Activated CD4-positive, alpha-beta T cell treated with anti-CD3 and anti-CD28 coated beads for 24 hours (primary cell): ENCODE results near the gene DCC.

Experiments used
- DNase-seq, 2 donors: peaks; one replicate each; pipeline ENCODE4 v3.0.0-alpha.2; 2020; ENCODE audit warnings: low read depth in 2 of 2

DCC gene

DNA sequence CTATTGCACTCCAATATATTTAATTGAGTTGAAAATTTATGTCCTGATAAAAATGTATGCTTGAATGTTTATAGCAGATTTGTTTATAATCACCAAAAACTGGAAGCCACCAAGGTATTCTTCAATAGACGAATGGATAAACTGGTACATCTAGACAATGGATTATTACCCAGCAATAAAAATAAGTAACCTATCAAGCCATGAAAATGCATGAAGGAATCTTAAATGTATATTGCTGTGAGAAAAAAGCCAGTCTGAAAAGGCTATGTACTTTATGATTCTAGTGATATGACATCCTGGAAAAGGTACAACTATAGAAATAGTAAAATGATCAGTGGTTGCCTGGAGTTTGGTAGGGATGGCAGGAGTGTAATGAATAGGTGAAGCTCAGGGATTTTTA, 580.7 kb downstream of the DCC start:
- DNase-seq = no peak

DNA sequence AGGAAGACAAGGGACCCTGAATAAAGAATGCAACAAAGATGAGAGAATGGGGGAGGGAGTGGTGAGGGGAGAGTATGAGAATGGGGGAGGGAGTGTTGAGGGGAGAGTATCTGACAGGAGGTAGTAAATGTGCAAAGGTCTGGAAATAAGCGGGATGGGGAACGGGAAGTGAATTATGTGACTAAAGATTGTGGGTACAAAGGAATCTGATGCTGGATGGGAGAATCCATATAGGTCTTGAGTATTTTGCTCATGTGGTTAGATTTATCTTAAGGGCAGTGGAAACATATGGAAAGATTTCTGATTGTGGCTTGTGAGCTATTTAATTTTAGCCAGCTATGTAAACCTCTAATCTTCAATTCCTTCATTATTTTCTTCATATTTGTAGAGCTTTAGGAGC, 593.4 kb downstream of the DCC start:
- no peak for DNase-seq

DNA sequence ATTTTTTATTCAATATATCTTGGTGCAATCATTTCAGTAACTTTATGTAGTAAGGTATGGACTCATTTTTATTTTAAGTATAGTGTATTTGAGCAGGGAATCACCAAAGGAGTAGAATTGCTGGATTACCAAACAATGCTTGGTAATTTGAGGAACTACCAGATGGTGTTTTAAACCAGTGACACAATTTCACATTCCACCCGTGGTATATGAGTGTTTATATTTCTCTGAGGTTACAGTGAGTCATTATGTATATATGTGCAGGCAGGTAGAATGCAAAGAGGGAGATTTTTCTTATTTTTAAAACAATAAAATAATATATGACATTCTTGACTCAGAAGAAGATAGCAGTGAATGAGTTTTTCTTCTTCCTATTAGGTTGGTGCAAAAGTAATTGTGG, 596.9 kb downstream of the DCC start:
- DNase-seq = no peak

DNA sequence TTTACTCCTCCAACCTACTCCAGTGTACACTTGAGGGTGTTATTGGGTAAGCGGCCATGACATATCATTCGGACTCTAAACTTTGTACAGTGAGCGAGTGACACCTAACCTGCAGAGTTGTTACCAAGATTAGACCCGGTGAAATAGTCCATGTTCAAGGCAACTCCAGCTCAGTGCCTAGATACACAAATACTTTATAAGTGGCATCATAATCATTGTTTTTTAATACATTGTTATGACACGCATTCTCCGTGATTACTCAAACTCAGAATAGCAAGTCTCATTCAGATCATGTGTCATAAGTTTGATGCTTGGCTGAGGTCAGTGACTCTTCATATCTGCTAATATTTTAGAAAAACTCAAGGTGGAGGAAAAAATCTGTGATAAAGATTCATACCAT, 597.8 kb downstream of the DCC start:
- DNase-seq = no peak

DNA sequence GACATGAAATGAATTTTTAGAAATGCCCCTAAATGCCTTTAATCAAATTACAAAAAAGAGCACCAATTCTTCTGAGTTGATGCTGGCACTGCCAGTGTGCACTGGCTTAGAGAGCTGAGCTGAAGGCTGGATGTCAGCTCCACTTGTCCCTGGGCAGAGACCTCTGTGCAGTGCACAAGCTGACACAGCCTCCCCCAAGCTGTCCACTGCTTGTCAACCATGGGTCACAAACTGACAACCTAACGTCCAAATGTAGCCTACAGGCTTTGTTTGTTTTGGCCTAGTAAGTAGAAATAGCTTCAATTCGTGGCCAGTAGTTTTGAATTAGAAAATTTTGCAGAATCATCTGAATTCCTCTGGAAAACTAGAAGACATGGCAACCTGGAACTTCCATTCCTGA, 605.6 kb downstream of the DCC start:
- DNase-seq = no peak

DNA sequence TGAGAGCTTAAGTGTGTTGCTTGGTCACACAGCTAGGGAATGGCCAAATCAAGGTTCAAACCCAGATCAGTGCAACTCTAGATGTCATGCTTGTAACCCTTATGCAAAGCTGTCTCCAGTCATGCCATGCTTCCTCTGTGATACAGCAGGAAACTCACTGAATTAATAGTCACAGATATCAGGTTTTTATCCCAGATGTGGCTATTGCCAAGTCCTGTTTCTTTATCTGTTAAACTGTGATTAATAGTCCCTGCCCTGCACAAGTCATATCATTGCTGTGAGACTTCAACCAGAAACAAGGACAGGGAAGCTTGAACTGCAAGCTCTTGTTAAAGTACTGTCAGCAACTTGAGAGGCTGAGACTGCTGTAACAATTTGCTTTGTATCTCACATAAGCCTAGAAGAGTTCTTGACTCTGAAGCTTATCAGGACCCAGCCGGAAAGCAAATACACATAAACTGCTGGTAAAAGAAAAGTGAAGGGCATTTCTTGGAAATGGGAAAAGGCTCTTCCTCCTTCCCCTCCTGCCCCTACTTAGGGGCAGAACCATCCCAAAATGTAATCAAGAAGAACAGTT, 609.0 kb downstream of the DCC start:
- DNase-seq = no peak

DNA sequence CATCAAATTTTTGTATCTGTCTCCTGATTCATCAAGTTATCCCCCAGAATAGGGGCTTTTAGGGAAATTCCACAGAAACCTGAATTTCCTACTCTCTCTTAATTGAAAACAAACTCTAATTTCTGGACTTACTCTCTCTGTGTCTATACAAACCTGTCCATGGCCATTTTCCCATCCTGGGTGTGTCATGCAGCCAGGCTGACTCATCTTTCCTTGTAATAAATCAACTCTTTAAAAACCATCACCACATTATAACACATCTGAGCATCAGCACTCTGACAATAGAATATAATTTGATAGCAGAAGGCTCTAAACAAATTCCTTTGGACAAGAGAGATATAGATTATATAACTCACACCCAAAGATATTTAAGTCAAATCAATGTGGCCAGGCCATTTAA, 610.2 kb downstream of the DCC start:
- no peak for DNase-seq

DNA sequence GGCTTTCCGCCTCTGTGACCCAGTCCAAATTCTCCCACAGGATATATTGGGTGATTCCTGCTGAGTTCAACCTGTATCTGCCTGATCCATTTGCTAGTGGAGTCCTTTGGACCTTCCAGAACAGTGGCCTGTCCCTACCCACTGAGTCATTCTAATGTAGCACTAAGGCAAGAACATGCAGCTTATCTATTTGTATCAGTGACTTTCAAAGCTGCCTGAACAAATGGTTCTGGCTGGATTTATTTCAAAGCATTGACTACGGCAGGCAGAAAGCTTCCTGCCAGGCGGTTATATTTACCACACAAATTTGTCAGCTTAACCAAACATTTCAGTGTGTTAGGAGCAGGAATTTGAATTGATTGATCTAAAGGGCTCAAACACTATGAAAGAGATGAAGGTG, 613.4 kb downstream of the DCC start:
- no peak for DNase-seq

DNA sequence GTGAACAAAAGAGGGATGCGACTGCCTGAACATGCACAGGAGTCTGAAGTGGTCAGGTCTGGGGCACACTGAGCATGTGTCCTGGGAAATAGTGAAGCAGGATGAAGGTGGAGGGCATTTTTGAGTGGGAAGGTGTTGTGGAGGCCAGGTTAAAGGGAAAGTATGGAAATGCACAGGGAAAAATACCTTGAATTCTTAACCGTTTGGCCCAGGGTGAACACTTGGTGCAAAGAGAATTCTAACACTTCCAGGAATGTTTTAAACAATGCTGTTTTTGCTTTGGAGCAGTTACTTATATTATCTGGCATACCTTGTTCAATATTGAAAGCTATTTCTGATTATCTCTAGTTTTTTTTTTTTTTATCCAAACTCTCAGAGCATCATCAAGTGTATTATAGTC, 623.5 kb downstream of the DCC start:
- no peak for DNase-seq

DNA sequence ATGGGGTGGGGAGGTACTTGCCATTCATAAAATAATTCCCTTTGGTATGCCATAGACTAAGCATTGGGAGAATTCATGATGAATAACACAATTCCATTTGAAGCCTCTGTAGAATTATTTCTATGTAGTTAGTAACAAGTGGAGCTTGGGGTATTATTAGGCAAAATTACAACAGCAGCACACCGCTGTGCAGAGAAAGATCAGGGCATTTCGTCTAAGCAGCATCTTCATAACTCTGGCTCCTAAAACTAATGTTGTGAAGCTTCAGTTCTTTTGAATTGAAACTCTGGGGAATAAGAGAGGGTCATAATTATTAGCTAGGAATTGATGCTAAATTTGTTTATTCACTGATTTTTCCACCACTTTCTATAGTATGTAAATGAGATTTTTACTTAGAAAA, 630.7 kb downstream of the DCC start:
- DNase-seq = no peak

DNA sequence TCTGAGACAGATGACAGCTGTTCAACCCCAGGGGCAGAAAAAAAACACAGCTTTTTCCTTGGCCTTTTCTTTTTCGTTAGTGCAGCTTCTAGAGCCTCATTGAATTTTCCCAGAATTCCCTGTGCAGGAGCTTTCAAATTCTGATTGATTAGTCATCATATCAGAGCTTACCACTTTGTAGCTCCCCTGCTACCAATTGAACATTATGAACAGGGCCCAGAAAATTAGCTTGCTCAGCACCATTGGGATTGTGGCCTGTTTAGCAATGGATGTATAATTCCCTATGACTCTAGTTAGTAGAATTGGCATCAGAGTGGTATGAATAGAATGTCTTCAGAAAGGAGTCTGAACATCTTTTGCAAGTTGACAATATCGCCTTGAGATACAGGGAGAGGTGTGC, 631.1 kb downstream of the DCC start:
- DNase-seq = no peak

DNA sequence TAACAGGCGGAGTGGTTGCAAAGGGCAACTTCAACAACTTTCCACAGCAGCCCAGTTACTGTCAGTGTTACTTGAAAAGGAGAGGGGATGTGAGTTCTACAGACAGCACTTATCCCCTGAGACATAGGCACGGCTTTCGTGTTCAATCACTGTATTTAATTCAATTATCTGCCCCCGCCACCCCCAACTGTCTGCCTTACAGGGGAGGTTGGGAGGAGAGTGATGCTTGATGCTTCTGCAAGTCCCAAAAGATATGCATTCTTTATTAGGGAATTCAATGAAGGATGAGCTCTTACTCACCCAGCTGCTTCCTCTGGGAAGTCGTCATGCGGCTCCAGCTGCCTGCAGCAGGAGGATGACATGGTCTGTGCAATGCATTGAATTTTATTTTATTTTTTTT, 639.9 kb downstream of the DCC start:
- DNase-seq = no peak

DNA sequence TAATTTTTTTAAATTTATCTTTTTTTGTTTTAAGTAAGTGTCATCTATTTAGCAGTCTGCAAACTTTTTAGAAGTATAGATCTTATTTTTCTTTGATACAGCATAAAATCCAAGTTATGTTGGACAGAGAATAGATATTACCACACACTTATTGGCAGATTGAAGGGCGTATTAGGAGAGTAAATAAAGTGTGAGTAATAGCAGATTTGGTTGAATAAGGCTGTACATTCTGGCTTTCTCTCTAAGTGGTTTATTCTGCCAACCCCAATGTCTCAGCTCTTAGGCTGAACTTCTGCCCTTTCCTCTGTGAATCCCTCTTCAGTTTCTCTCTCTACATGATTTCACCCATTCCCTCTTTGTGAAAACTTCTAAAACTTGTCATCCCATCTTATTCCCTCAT, 651.2 kb downstream of the DCC start:
- DNase-seq = no peak

DNA sequence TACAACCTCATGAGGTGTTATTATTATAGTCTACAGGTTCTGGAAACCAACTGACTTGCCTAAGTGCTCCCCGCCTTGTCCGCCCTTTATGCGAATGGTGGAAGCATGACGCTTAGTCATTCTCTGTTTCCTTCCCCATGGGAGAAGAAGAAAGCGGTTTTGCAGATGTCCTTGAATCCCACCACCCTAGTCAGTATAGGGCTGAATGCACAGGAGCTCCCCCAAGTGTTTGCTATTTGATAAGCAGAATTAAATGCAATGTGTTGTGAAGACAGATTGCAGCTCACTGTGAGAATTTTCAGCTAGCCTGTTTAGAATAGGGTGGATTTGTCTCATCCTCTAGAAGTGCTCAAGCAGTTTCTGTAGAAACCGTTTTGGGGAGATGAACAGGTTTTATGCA, 652.0 kb downstream of the DCC start:
- DNase-seq = no peak

DNA sequence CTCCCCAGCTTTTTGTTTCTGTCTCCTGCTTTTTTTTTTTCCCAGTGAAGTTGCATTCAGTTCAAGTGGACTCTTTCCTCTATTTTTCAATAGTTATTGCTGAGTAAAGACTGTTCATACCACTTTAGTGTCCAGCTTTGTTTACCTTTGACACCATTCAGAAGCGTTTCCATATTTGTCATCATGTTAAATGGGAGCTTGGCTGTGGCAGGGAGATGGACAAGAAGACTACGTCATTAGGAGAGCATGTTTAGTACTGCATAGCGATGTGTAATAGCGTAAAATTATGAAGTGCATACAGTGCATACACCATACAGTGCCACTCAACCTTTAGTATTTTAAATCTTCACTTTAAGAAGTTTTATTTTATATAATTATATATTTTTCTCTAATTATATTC, 655.9 kb downstream of the DCC start:
- no peak for DNase-seq

DNA sequence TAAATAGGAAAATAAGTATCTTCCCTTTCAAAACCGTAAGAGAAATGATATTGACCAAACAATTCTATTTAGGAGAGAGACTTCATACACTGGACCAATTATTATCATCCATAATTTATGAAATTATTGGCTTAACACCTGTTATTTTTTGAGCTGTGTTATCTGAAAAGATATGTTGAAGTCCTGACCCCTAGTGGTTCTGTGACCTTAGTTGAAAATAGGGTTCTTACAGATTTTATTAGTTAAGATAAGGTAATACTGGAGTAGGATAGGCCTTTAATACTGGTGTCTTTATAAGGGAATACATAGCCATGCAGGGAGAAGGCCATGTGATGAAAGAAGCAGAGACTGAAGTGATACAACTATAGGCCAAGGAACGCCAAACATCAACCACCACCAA, 659.6 kb downstream of the DCC start:
- no peak for DNase-seq

DNA sequence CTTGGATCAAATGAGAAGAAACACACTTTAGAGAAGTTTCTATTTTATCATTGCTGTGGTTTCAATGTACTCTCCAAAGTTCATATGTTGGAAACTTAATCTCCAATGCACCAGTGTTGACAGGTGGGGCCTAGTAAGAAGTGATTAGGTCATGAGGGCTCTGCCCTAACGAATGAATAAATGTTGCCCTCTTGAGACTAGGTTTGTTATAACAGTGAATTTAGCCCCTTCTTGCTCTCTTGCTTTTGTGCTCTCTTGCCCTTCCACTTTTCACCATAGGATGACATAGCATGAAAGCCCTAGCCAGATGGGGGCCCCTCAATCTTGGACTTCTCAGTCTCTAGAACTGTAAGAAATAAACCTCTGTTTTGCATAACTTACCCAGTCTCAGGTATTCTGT, 664.8 kb downstream of the DCC start:
- no peak for DNase-seq

DNA sequence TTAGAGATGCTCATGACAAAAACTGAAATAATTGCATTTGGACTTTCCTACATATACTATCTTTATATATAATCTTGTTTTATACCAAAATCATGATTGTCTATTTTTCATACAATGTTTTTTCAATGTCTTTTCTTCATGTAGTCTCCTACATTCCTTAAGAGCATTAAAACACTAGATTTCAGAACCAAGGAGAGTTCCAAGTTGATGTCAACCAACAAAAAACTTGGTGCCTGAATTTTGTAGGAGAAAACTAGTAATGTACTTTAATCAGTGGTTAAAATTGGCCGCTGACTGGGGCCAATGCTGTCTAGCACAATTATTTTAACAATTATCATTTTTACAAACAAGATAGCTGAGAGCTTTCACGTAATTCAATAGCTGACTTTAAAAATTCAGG, 678.8 kb downstream of the DCC start:
- no peak for DNase-seq

DNA sequence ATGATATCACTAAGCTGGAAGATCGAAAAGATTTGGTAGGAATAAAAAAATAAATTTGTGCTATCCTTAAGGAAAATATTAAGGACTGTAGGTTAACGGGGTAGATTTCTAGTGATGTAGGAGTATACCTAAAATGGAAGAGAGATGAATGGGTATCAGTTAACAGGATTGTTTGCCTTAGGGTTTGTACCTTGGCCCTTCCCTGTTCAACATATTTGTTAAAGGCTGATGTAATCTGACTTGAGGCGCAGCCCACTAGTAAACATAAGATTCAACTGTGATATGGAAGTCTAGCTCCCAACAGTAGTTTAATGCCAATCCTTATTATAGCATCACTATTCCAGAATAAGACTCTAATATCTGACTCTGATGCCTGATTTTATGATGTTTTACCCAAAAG, 685.2 kb downstream of the DCC start:
- DNase-seq = no peak

DNA sequence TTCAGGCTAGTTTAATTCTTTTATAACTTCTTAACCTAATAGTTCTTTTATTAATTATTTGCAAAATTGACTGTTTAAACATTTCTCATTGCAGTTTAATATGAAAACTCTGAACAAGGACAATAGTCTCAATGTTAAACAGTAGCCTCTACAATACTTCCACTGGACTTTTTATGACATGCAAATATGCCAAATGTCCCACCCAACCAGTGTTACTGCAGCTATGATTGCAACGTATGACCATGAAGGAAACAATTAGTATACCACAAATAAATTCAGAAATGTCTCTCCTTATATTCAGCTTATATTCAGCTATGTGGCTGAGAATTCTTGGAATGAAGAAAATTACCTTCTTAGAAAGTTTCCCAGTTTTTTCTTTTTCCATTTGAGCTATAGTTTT, 688.6 kb downstream of the DCC start:
- DNase-seq = no peak

DNA sequence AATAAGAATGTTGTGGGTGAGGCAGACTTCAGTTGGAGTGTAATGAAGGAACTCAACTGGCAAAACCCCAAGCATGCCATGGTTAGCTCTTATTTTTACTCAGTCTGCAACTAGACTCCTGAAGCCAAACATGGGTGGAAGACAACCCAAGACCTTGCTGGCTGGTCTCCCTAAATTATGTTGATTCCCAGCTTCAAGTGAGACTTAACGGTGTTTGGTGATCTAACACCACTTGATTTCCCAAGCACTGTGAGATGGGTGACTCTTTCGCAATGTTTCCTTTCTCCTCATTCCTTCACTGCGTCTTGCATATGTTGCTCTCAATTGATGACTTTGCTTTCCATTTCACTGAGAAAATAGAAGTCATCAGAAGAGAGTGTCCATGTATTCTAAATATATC, 693.1 kb downstream of the DCC start:
- DNase-seq = no peak

DNA sequence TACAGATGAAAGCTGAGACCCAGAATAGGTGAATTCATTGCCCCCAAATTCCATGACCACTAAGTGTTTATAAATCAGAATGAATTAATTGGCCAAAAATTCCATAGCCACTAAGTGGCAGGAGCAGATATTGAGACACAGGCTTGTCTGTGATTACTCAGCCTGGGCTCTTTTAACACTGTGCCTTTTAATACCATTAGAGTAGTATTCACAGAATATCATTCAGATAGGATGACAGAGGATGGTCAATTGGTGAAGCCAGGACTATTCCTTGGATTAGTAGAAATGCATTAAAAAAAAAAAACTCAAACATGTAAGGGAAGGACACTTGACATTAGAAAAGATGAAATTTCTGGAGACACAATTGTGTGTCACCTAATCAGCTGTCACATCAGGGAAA, 698.6 kb downstream of the DCC start:
- DNase-seq = no peak

DNA sequence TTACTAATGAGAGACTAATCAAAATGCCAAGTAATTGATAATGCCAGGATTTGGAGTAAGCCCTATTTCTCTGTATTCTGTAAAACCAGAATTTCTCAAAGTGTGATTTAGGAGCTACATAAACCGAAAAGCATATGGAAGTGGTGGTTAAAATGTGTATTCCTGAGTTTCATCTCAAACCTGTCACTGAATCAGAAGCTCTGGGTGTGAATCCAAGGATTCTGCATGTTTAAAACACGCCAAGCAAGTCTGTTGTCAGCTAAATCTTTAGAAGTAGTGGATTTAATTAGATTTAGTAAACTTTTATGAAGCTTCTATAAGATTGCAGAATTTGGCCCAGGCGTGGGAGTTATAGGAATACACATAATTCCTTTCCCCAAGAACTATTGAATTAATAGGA, 700.3 kb downstream of the DCC start:
- DNase-seq = no peak

DNA sequence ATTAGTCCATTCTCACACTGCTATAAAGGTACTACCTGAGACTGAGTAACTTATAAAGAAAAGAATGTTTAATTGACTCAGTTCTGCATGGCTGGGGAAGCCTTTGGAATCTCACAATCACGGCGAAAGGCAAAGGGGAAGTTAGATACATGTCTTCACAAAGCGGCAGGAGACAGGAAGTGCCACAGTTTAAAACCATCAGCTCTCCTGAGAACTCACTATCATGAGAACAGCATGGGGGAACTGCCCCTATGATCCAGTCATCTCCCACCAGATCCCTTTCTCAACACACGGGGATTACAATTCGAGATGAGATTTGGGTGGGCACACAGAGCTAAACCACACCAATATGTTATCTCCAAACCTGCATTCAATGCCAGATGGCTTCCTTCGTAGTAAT, 716.1 kb downstream of the DCC start:
- no peak for DNase-seq

DNA sequence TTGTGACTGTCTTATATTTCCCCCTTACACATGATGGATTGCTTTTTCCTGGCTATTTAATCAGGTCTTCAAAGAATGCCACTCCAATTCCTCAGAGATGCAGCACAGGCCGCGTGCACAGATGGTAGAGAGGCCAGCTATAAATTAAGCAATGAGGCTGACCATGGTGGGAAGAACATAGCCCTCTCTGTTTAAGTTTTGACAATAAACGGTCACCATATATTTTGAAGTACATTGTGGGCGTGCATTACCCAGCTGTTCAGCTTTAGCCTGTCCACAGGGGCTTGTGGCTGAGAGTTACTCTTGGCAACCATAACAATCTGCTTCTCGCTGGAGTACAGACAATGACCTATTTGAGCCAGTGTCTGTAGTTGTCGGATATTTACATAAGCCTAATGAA, 730.8 kb downstream of the DCC start:
- DNase-seq = no peak
